Suprapubic skin (tissue), 4 donors: ENCODE measurements around the gene CEP290.

Source experiments
- POLR2A ChIP-seq, 2 donors: fragments of 450-650 bp; IDR thresholded peaks; one replicate each; pipeline ENCODE4 v1.6.1; 2017; ENCODE audit warnings: antibody characterized with exemption in 2 of 2, mild to moderate bottlenecking in 2 of 2, moderate library complexity in 2 of 2
- POLR2AphosphoS5 ChIP-seq, 3 donors: sonication (generic); formaldehyde crosslinking; IDR thresholded peaks; one replicate each; pipeline ENCODE4 v1.6.1; 2017; ENCODE audit warnings: antibody characterized with exemption in 3 of 3
- TF ChIP-seq, protein P1 (sequence below), 2 donors: fragments of 200-600 bp in 1 of 2; fragments of 450-650 bp in 1 of 2; sonication (generic) in 1 of 2; IDR thresholded peaks; one replicate each; pipeline ENCODE4 v1.5.1; 2016 to 2019; ENCODE audit warnings: antibody characterized with exemption in 2 of 2, mild to moderate bottlenecking in 1 of 2, moderate library complexity in 1 of 2

DNA sequence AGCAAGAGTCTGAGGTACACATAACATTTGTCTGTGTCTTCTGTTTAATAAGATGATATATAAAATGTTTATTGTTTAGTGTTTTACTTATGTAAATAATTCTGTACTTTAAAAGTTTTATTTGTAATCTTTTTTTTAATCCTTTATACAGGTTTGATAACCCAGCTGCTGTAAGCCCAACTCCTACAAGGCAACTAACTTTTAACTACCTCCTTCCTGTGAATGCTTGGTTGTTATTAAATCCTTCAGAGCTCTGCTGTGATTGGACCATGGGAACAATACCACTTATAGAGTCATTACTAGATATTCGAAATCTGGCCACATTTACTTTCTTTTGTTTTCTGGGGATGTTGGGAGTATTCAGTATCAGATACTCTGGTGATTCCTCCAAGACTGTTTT, 24.3 kb upstream of the CEP290 start:
- TF ChIP-seq, protein P1, sequence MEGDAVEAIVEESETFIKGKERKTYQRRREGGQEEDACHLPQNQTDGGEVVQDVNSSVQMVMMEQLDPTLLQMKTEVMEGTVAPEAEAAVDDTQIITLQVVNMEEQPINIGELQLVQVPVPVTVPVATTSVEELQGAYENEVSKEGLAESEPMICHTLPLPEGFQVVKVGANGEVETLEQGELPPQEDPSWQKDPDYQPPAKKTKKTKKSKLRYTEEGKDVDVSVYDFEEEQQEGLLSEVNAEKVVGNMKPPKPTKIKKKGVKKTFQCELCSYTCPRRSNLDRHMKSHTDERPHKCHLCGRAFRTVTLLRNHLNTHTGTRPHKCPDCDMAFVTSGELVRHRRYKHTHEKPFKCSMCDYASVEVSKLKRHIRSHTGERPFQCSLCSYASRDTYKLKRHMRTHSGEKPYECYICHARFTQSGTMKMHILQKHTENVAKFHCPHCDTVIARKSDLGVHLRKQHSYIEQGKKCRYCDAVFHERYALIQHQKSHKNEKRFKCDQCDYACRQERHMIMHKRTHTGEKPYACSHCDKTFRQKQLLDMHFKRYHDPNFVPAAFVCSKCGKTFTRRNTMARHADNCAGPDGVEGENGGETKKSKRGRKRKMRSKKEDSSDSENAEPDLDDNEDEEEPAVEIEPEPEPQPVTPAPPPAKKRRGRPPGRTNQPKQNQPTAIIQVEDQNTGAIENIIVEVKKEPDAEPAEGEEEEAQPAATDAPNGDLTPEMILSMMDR (IDR thresholded peaks at IDR 0.05) = no peak
- no peak for TF ChIP-seq POLR2A (IDR thresholded peaks at IDR 0.05)
- TF ChIP-seq POLR2AphosphoS5 (IDR thresholded peaks at IDR 0.05) = no peak
